KMS-11 (cell line): ENCODE data around the gene COL20A1.

ENCODE experiments used
- H2AFZ ChIP-seq: fragments of 200-600 bp; sonication (generic); 2 replicates; pipeline ENCODE4 v1.6.1; 2016; ENCODE audit warnings: antibody characterized with exemption, mixed run types, low read depth
- H3K27ac ChIP-seq: fragments of 200-600 bp; sonication (generic); 2 replicates; pipeline ENCODE4 v1.6.1; 2016; ENCODE audit warnings: mild to moderate bottlenecking, mixed run types
- H3K27me3 ChIP-seq: fragments of 200-600 bp; sonication (generic); 2 replicates; pipeline ENCODE4 v1.6.1; 2017; ENCODE audit warnings: mild to moderate bottlenecking, low read depth, mixed run types, moderate library complexity; ENCODE audit not compliant: insufficient read depth
- H3K36me3 ChIP-seq: fragments of 200-600 bp; sonication (generic); 2 replicates; pipeline ENCODE4 v1.6.1; 2017; ENCODE audit warnings: mild to moderate bottlenecking, mixed run types; ENCODE audit not compliant: insufficient read depth
- H3K4me1 ChIP-seq: fragments of 200-600 bp; sonication (generic); 2 replicates; pipeline ENCODE4 v1.6.1; 2016; ENCODE audit warnings: mild to moderate bottlenecking, low read depth, mixed run types; ENCODE audit not compliant: poor library complexity, severe bottlenecking
- H3K4me2 ChIP-seq: fragments of 200-600 bp; sonication (generic); 2 replicates; pipeline ENCODE4 v1.7.0; 2016; ENCODE audit warnings: mild to moderate bottlenecking, mixed run types
- H3K4me3 ChIP-seq: fragments of 200-600 bp; sonication (generic); IDR thresholded peaks from 2 replicates; pipeline ENCODE4 v1.6.1; 2017; ENCODE audit warnings: low read depth, low read length, mixed read lengths; ENCODE audit not compliant: insufficient read depth
- H3K79me2 ChIP-seq: fragments of 200-600 bp; sonication (generic); 2 replicates; pipeline ENCODE4 v1.6.1; 2016; ENCODE audit warnings: low read depth, mixed run types; ENCODE audit not compliant: insufficient read depth
- H3K9ac ChIP-seq: fragments of 200-600 bp; sonication (generic); 2 replicates; pipeline ENCODE4 v1.6.1; 2016; ENCODE audit warnings: mild to moderate bottlenecking, mixed run types
- H4K20me1 ChIP-seq: fragments of 200-600 bp; sonication (generic); 2 replicates; pipeline ENCODE4 v1.6.1; 2016; ENCODE audit warnings: mild to moderate bottlenecking, mixed run types; ENCODE audit not compliant: insufficient read depth
- TF ChIP-seq, protein P1 (sequence below): fragments of 200-600 bp; sonication (generic); conservative IDR thresholded peaks from 2 replicates; pipeline ENCODE4 v1.6.1; 2017; ENCODE audit warnings: low read depth, mild to moderate bottlenecking, antibody characterized with exemption, low read length, moderate library complexity, mixed read lengths

COL20A1 gene

DNA sequence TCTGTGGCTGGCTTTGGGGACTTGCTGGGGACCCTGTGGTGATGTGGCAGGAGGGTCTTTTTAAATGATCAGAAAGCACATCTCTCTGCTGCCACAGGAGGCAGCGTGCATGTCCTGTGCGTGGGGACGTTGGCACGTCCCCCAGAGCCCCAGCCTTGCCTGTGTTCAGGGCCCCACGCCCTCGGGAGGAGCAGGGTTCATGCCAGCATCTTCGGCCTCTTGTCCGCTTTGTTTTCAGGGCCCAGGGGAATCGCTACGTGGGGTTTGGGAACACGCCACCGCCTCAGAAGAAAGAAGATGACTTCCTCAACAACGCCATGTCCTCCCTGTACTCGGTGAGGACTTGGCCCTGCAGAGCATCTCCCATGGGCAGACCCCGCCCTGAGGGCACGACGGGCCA lies 14.3 kb upstream of the COL20A1 start:
- Histone ChIP-seq H3K4me2 (no peak overlapping the region), H3K27ac (no peak overlapping the region), H4K20me1 (no peaks in the 10 kb centered on the region), H3K79me2 (peaks cover 34% of the 10 kb centered on the region), H3K4me3 (no peak overlapping the region), H3K27me3 (no peaks in the 10 kb centered on the region), H3K36me3 (no peaks in the 10 kb centered on the region; the same call in 1 of the 2 replicates), H3K9ac (no peak overlapping the region), H2AFZ (no peak overlapping the region), H3K4me1 (peaks cover 8% of the 10 kb centered on the region)
- TF ChIP-seq, protein P1, sequence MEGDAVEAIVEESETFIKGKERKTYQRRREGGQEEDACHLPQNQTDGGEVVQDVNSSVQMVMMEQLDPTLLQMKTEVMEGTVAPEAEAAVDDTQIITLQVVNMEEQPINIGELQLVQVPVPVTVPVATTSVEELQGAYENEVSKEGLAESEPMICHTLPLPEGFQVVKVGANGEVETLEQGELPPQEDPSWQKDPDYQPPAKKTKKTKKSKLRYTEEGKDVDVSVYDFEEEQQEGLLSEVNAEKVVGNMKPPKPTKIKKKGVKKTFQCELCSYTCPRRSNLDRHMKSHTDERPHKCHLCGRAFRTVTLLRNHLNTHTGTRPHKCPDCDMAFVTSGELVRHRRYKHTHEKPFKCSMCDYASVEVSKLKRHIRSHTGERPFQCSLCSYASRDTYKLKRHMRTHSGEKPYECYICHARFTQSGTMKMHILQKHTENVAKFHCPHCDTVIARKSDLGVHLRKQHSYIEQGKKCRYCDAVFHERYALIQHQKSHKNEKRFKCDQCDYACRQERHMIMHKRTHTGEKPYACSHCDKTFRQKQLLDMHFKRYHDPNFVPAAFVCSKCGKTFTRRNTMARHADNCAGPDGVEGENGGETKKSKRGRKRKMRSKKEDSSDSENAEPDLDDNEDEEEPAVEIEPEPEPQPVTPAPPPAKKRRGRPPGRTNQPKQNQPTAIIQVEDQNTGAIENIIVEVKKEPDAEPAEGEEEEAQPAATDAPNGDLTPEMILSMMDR, result no peak

DNA sequence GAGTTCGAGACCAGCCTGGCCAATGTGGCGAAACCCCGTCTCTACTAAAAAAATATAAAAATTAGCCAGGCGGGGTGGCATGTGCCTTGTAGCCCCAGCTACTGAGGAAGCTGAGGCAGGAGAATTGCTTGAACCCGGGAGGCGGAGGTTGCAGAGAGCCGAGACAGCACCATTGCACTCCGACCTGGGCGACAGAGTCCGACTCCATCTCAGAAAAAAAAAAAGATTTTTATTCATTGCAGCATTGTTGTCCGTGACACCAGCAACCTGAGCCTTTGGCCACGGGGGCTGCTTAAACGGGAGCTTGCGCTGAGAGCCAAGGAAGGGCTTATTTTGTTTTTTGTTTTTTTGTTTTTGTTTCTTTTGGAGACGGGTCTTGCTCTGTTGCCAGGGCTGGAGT lies 13.1 kb upstream of the COL20A1 start:
- Histone ChIP-seq H3K27ac (no peak overlapping the region), H3K4me1 (no peaks in the 10 kb centered on the region), H3K79me2 (peaks cover 21% of the 10 kb centered on the region), H3K9ac (no peak overlapping the region), H3K4me3 (no peak overlapping the region), H2AFZ (no peak overlapping the region), H3K4me2 (no peak overlapping the region), H4K20me1 (no peaks in the 10 kb centered on the region), H3K36me3 (no peaks in the 10 kb centered on the region; the same call in 1 of the 2 replicates), H3K27me3 (no peaks in the 10 kb centered on the region)
- TF ChIP-seq, protein P1, result no peak

DNA sequence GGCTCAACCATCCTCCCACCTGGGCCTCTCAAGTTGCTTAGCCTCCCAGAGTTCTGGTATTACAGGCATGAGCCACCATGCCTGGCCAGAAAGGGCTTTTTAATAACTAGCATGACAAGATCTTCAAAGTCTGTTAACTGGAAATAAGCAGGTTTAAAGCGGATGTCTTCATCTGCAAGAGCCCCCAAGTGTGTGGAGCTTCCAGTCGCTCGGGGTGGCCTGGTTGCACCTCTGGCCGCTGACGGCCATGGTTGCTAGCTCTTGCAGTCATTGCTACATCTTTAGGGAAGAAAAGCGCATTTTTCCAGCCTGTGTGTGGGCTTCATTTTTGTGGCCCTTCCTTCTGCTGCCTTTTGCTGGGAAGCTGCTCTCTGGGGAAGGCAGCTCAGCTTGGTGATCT lies 12.6 kb upstream of the COL20A1 start:
- no peaks in the 10 kb centered on the region for H3K27me3 ChIP-seq
- H3K9ac ChIP-seq, result no peak overlapping the region
- H3K36me3 ChIP-seq, result no peaks in the 10 kb centered on the region; the same call in 1 of the 2 replicates
- no peaks in the 10 kb centered on the region for H4K20me1 ChIP-seq
- no peak overlapping the region for H3K27ac ChIP-seq
- H3K4me3 ChIP-seq, result no peak overlapping the region
- H3K4me2 ChIP-seq, result no peak overlapping the region
- peaks cover 16% of the 10 kb centered on the region for H3K79me2 ChIP-seq
- H2AFZ ChIP-seq, result no peak overlapping the region
- no peaks in the 10 kb centered on the region for H3K4me1 ChIP-seq
- TF ChIP-seq, protein P1, result no peak

DNA sequence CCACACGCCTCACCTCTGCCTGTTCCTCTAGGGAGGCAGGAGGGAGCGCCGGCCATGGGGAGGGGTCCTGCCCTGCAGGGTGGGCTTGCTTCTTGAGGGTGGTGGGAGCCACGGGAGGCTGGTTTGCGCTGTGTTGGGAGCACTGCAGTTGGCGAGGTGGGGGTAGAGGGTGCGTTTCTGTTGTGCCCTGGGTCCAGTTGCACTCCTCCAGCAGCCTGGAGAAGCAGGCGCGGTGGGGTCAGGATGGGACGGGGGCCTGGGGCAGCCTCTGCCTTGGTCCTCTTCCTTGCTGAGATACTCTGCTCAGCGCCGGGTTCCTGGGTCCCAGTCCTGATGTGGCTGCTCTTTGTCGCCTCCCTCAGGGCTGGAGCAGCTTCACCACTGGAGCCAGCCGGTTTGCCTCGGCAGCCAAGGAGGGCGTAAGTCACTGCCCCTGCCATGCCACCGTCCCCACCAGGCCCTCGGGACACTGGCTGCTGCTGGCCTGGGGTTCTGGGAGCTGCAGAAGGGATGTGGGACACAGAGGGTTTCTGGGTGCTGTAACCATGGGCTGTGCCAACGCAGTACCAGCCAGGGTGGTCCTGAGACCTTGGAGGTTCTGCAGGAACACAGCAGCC lies 11.9 kb upstream of the COL20A1 start:
- H3K36me3 ChIP-seq, result no peaks in the 10 kb centered on the region; the same call in 1 of the 2 replicates
- TF ChIP-seq, protein P1, result peak; percentile 31; the same call in 1 of the 2 replicates
- no peak overlapping the region for H3K4me2 ChIP-seq
- H3K9ac ChIP-seq, result no peak overlapping the region
- H3K4me1 ChIP-seq, result no peaks in the 10 kb centered on the region
- H3K27ac ChIP-seq, result no peak overlapping the region
- H3K4me3 ChIP-seq, result no peak overlapping the region
- no peaks in the 10 kb centered on the region for H4K20me1 ChIP-seq
- no peaks in the 10 kb centered on the region for H3K27me3 ChIP-seq
- peaks cover 10% of the 10 kb centered on the region; the same call in 1 of the 2 replicates for H3K79me2 ChIP-seq
- H2AFZ ChIP-seq, result no peak overlapping the region
